Activated naive CD4-positive, alpha-beta T cell treated with anti-CD3 and anti-CD28 coated beads, Interleukin-2, amount 10 ng/mL, durations not matched to agents 5 hours and 36 hours (primary cell): Measurements from ENCODE around the gene MOB2. TPM values are rescaled to one million over a fixed set of nuclear protein-coding genes. Genes with fewer than 3 reads are reported as not detected.

Source experiments
- total RNA-seq, 2 experiments: library from RNA; stranded (reverse); gene quantifications; one replicate each; pipeline ENCODE4 v1.2.3, GENCODE V29; 2021

Gene MOB2
- 10 to 100 TPM; 48.8 to 53.3 TPM for total RNA-seq

DNA sequence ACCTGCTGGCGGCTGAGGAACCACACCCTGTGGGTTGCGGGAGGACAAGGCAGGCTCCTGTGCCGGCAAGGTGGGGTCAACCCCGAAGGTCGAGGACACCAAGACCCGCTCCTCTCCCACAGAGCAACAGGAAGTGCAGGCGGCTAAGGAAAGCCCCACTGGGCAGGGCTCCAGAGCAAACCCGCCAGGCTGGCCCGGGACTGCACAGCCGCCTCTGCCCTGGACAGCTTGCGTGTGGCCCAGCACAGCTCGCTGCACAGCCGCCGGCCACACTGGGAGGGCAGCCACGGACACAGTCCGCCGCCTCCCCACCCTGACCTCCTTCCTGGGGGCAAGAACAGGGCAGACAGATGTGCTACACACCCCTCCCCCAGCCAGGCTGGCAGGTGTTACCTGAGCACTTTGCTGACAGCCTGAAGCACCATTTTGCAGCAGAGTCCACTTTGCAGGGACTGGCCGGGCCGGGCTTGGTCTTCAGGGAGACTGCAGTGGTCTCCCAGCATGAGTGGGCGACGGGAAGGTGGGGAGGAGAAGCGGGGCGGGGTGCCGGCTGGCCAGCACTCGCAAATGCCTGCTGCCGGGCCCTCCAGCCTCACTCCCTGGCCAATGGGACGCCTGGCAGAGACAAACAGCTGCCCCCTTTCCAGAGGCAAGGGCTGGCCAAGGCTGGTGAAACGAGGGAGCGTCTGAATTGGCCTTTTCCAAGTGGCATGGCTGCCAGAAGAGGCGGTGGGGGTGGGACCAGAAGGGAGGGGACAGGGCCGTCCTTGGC is at the start of gene MOB2:
TSS of gene MOB2 (minus strand) at position 726 of the 772 bp plus-strand sequence. CDS start at position 503, 223 bp downstream.

Other genes with a start within 250 kb of the MOB2 start
- 10 to 100 TPM; 36.2 to 38.6 TPM for gene TOLLIP, start 177.1 kb downstream of the MOB2 start, total RNA-seq
- not detected for gene BRSK2, start 96.8 kb downstream of the MOB2 start, total RNA-seq
- 1 to 10 TPM in 1 of 2 experiments, under 1 TPM in 1; 0.91 to 1.1 TPM for gene DUSP8, start 85.5 kb upstream of the MOB2 start, total RNA-seq
- gene KRTAP5-1, start 98.5 kb upstream of the MOB2 start, total RNA-seq = not detected
- not detected for gene KRTAP5-2, start 111.5 kb upstream of the MOB2 start, total RNA-seq
- not detected for gene KRTAP5-3, start 121.7 kb upstream of the MOB2 start, total RNA-seq
- gene KRTAP5-4, start 135.4 kb upstream of the MOB2 start, total RNA-seq = not detected
- gene KRTAP5-5, start 143.0 kb upstream of the MOB2 start, total RNA-seq = not detected
- gene KRTAP5-6, start 210.4 kb upstream of the MOB2 start, total RNA-seq = not detected